IMR-90 (cell line): ENCODE data around the gene AXIN1. TPM values are rescaled to one million over a fixed set of nuclear protein-coding genes. Genes with fewer than 3 reads are reported as not detected.

Source experiments
- ATAC-seq: fragments of 200-7000 bp; cut with Tn5 transposase; 2 replicates; pipeline ENCODE4 v1.9.1; 2020; ENCODE audit warnings: low read depth, mild to moderate bottlenecking, moderate library complexity
- BruUV-seq: library from RNA; stranded (reverse); fragments of 400-500 nt; replicated peaks from 2 replicates; lab custom pipeline; 2021; lab: Mats Ljungman, UMichigan
- CTCF ChIA-PET: fragments of 300-600 bp; formaldehyde crosslinking; extraction: SDS; loops from one replicate; lab custom pipeline; 2021; ENCODE audit warnings: antibody characterized with exemption; lab: Yijun Ruan, JAX
- POLR2A ChIA-PET: fragments of 300-600 bp; sonication (Branson Sonifier 250); formaldehyde crosslinking; loops from one replicate; lab custom pipeline; 2022; ENCODE audit warnings: antibody characterized with exemption; ENCODE audit not compliant: unreplicated experiment; lab: Charles Lee
- DNase-seq: peaks from one replicate; pipeline ENCODE4 v3.0.0; 2013
- H2AFZ ChIP-seq: replicated peaks from 2 replicates; pipeline ENCODE3; 2013; ENCODE audit warnings: low read length, mild to moderate bottlenecking; ENCODE audit not compliant: poor library complexity
- H2AK5ac ChIP-seq: 2 replicates; pipeline ENCODE4 v1.6.1; 2013; ENCODE audit warnings: low read depth, low read length, inconsistent platforms
- H2AK9ac ChIP-seq: replicated peaks from 2 replicates; pipeline ENCODE3; 2013; ENCODE audit warnings: mild to moderate bottlenecking, low read depth, low read length, moderate library complexity; ENCODE audit not compliant: poor library complexity
- H2BK120ac ChIP-seq: 2 replicates; pipeline ENCODE4 v1.6.1; 2013; ENCODE audit warnings: low read depth, low read length, inconsistent platforms
- H2BK15ac ChIP-seq: 3 replicates; pipeline ENCODE4 v1.6.1; 2013; ENCODE audit warnings: low read depth, low read length, inconsistent platforms
- H2BK20ac ChIP-seq: 2 replicates; pipeline ENCODE4 v1.6.1; 2013; ENCODE audit warnings: low read depth, mild to moderate bottlenecking, inconsistent platforms, low read length, moderate library complexity
- H2BK5ac ChIP-seq: 2 replicates; pipeline ENCODE4 v1.6.1; 2013; ENCODE audit warnings: mild to moderate bottlenecking, low read depth, low read length, inconsistent platforms; ENCODE audit not compliant: poor library complexity, severe bottlenecking
- H3K14ac ChIP-seq: replicated peaks from 2 replicates; pipeline ENCODE4 v1.6.1; 2013; ENCODE audit warnings: low read depth, low read length, inconsistent platforms
- H3K18ac ChIP-seq: 2 replicates; pipeline ENCODE4 v1.6.1; 2013; ENCODE audit warnings: low read depth, low read length, control low read depth
- H3K23ac ChIP-seq: 2 replicates; pipeline ENCODE4 v1.6.1; 2013; ENCODE audit warnings: low read depth, low read length, inconsistent platforms
- H3K27ac ChIP-seq: 2 replicates; pipeline ENCODE4 v1.5.1; 2013; ENCODE audit warnings: mild to moderate bottlenecking, control low read depth, low read length; ENCODE audit not compliant: insufficient read depth
- H3K27me3 ChIP-seq: 2 replicates; pipeline ENCODE4 v1.6.1; 2013; ENCODE audit warnings: low read length; ENCODE audit not compliant: control insufficient read depth, insufficient read depth
- H3K36me3 ChIP-seq: 2 replicates; pipeline ENCODE4 v1.6.1; 2013; ENCODE audit warnings: low read length, mixed read lengths; ENCODE audit not compliant: control insufficient read depth, insufficient read depth
- H3K4ac ChIP-seq: 2 replicates; pipeline ENCODE4 v1.6.1; 2013; ENCODE audit warnings: low read depth, low read length, inconsistent platforms
- H3K4me1 ChIP-seq: 2 replicates; pipeline ENCODE4 v1.6.1; 2013; ENCODE audit warnings: low read length, mixed read lengths; ENCODE audit not compliant: control insufficient read depth, insufficient read depth
- H3K4me2 ChIP-seq: 2 replicates; pipeline ENCODE4 v1.6.1; 2013; ENCODE audit warnings: low read depth, mild to moderate bottlenecking, control low read depth, low read length, moderate library complexity
- H3K4me3 ChIP-seq: 2 replicates; pipeline ENCODE4 v1.5.1; 2013; ENCODE audit warnings: low read depth, mild to moderate bottlenecking, control low read depth, low read length, moderate library complexity; ENCODE audit not compliant: insufficient read depth
- H3K56ac ChIP-seq: 2 replicates; pipeline ENCODE4 v1.6.1; 2013; ENCODE audit warnings: low read length, inconsistent platforms; ENCODE audit not compliant: insufficient read depth; ENCODE audit errors: extremely low read depth
- H3K79me1 ChIP-seq, 2 experiments: 2 replicates each; pipeline ENCODE4 v1.6.1; 2013; ENCODE audit warnings: low read length in 2 of 2, inconsistent platforms in 1 of 2, low read depth in 1 of 2
- H3K9ac ChIP-seq: 2 replicates; pipeline ENCODE4 v1.6.1; 2013; ENCODE audit warnings: low read depth, low read length, control low read depth
- H3K9me1 ChIP-seq: 2 replicates; pipeline ENCODE4 v1.6.1; 2013; ENCODE audit warnings: low read length, inconsistent platforms; ENCODE audit not compliant: insufficient read depth
- H3K9me3 ChIP-seq: 2 replicates; pipeline ENCODE4 v1.6.1; 2013; ENCODE audit warnings: low read length; ENCODE audit not compliant: control insufficient read depth, insufficient read depth
- H4K20me1 ChIP-seq: 2 replicates; pipeline ENCODE4 v1.6.1; 2013; ENCODE audit warnings: low read length, inconsistent platforms; ENCODE audit not compliant: insufficient read depth
- H4K5ac ChIP-seq: 2 replicates; pipeline ENCODE4 v1.6.1; 2013; ENCODE audit warnings: mild to moderate bottlenecking, low read depth, low read length, control low read depth
- H4K8ac ChIP-seq, 2 experiments: 2 replicates each; pipeline ENCODE4 v1.6.1; 2013; ENCODE audit warnings: low read depth in 2 of 2, low read length in 2 of 2, control low read depth in 1 of 2, inconsistent platforms in 1 of 2
- H4K91ac ChIP-seq: 2 replicates; pipeline ENCODE4 v1.6.1; 2013; ENCODE audit warnings: low read depth, low read length, inconsistent platforms; ENCODE audit not compliant: insufficient read depth
- BHLHE40 ChIP-seq: fragments of 150-350 bp; IDR thresholded peaks from 2 replicates; pipeline ENCODE4 v1.6.1; 2016; ENCODE audit warnings: mild to moderate bottlenecking, low read depth, low read length
- CEBPB ChIP-seq: IDR thresholded peaks from 2 replicates; pipeline ENCODE4 v1.6.1; 2012; ENCODE audit warnings: low read depth, low read length, improper control_type of control experiment
- CHD1 ChIP-seq: IDR thresholded peaks from 2 replicates; pipeline ENCODE4 v1.6.1; 2012; ENCODE audit warnings: low read depth, low read length, improper control_type of control experiment
- FOS ChIP-seq: fragments of 150-350 bp; IDR thresholded peaks from 2 replicates; pipeline ENCODE4 v1.6.1; 2016; ENCODE audit warnings: low read depth, low read length
- MAFK ChIP-seq: IDR thresholded peaks from 2 replicates; pipeline ENCODE4 v1.6.1; 2012; ENCODE audit warnings: low read depth, low read length, improper control_type of control experiment
- MAZ ChIP-seq: IDR thresholded peaks from 2 replicates; pipeline ENCODE4 v1.6.1; 2012; ENCODE audit warnings: low read depth, mild to moderate bottlenecking, low read length, improper control_type of control experiment, moderate library complexity, borderline replicate concordance
- MXI1 ChIP-seq: IDR thresholded peaks from 2 replicates; pipeline ENCODE4 v1.6.1; 2012; ENCODE audit warnings: low read depth, mild to moderate bottlenecking, low read length, moderate library complexity, borderline replicate concordance
- POLR2A ChIP-seq: IDR thresholded peaks from 2 replicates; pipeline ENCODE4 v1.6.1; 2012; ENCODE audit warnings: mild to moderate bottlenecking, low read depth, low read length
- RCOR1 ChIP-seq: IDR thresholded peaks from 2 replicates; pipeline ENCODE4 v1.6.1; 2012; ENCODE audit warnings: mild to moderate bottlenecking, low read length, improper control_type of control experiment; ENCODE audit not compliant: insufficient replicate concordance
- RFX5 ChIP-seq: IDR thresholded peaks from 2 replicates; pipeline ENCODE4 v1.8.0; 2012; ENCODE audit warnings: low read depth, mild to moderate bottlenecking, low read length, moderate library complexity
- SMC3 ChIP-seq: fragments of 150-350 bp; IDR thresholded peaks from 2 replicates; pipeline ENCODE4 v1.6.1; 2016; ENCODE audit warnings: low read depth, mild to moderate bottlenecking, antibody characterized with exemption, low read length, moderate library complexity
- WGBS, 2 experiments: methylation state at CpG; one replicate each; pipeline versions ENCODE4 v1.1.5 to v1.1.7; 2013; ENCODE audit warnings: missing lambda C conversion rate in 2 of 2; ENCODE audit not compliant: insufficient read length in 1 of 2; ENCODE audit errors: extremely low coverage in 2 of 2; 5-methylcytosine and 5-hydroxymethylcytosine counted together
- dilution Hi-C: fragments of 300-500 bp; cut with HindIII; formaldehyde crosslinking; loops from one replicate; pipeline ENCODE4 v1.14.3; 2018; ENCODE audit warnings: low sequenced_read_pairs; ENCODE audit not compliant: unreplicated experiment
- in situ Hi-C: fragments of 300-500 bp; cut with MboI; formaldehyde crosslinking; loops from 3 replicates; pipeline ENCODE4 v1.14.3; 2019; ENCODE audit warnings: low sequenced_read_pairs, inconsistent platforms, mixed read lengths
- intact Hi-C: fragments of 100-400 bp; cut with micrococcal nuclease; formaldehyde crosslinking; loops from 2 replicates; pipeline ENCODE4 v1.10.0; 2022
- polyA plus RNA-seq, 3 experiments: library from polyadenylated mRNA; depleted of rRNA; stranded (reverse); fragments of >200 nt; gene quantifications; 2 replicates each; pipeline ENCODE4 v1.2.3, GENCODE V29; 2012; ENCODE audit warnings: low replicate concordance in 1 of 3
- total RNA-seq: library from RNA; depleted of rRNA; stranded (reverse); fragments of >200 nt; gene quantifications from 2 replicates; pipeline ENCODE4 v1.2.3, GENCODE V29; 2012
- TF ChIP-seq, protein P1 (sequence below): fragments of 150-350 bp; IDR thresholded peaks from 2 replicates; pipeline ENCODE4 v1.6.1; 2017; ENCODE audit warnings: mild to moderate bottlenecking, antibody characterized with exemption, low read length, low read depth
- TF ChIP-seq, protein P2 (sequence below): fragments of 150-350 bp; IDR thresholded peaks from 2 replicates; pipeline ENCODE4 v1.6.1; 2016; ENCODE audit warnings: low read depth, mild to moderate bottlenecking, low read length, moderate library complexity, borderline replicate concordance

Gene AXIN1
- total and polyA plus RNA-seq, 2 of the 4 experiments (the other 2 are of a cell fraction) = 10.9 to 14.2 TPM

DNA sequence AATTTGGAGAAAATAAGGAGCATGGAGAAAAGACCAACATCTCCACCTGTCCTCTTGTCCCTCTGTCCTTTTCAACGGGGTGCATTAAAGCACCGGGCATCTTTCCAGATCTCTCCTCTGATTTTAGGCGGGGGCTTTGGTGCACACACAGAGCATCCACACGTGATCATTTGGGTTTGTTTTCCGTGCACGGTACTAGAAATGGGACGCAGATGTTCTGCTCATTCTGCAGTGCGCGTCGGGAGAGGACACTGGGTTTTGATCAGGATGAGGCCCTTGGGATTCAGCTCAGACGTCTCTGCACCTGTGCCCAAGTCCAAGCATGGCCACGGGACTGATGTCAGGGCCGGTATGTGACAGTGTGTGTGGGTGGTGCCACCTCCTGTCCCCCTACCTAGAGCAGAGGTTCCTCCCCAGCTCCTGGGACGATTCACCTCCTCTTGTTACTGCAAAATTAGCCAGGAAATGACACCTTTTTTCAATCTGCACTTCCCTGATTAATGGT is 37.7 kb downstream of the AXIN1 start:
- CTCF ChIA-PET = no interaction called here

More for the DNA sequence above, 37.7 kb downstream of the AXIN1 start:
- Histone ChIP-seq H4K91ac (no peak overlapping the region), H3K36me3 (peaks cover 37% of the 10 kb centered on the region), H2AFZ (no peak overlapping the region), H3K27me3 (no peaks in the 10 kb centered on the region), H3K18ac (no peak overlapping the region), H3K79me1 (peaks cover 32 to 52% of the 10 kb centered on the region in 2 experiments), H3K9ac (no peak overlapping the region), H3K9me3 (no peaks in the 10 kb centered on the region), H2AK5ac (no peak overlapping the region), H2AK9ac (no peak overlapping the region), H3K4me2 (no peak overlapping the region), H3K27ac (no peak overlapping the region), H2BK15ac (no peak overlapping the region), H3K4me1 (no peaks in the 10 kb centered on the region), H2BK20ac (no peak overlapping the region), H3K14ac (no peak overlapping the region), H3K56ac (no peak overlapping the region), H2BK5ac (no peak overlapping the region), H3K9me1 (no peaks in the 10 kb centered on the region; the same call in 1 of the 2 replicates), H3K4me3 (no peak overlapping the region), H4K8ac (no peak overlapping the region), H2BK120ac (no peak overlapping the region), H4K20me1 (peaks cover 36% of the 10 kb centered on the region), H4K5ac (no peak overlapping the region), H3K23ac (no peak overlapping the region), H3K4ac (no peak overlapping the region)
- dilution Hi-C loops (no loop called here), in situ Hi-C loops (no loop called here), intact Hi-C loops (no loop called here)
- TF ChIP-seq CHD1 (no peak), MAZ (no peak), RFX5 (no peak), POLR2A (no peak), RCOR1 (no peak), CEBPB (no peak), BHLHE40 (no peak), FOS (no peak), SMC3 (no peak), MAFK (no peak), MXI1 (no peak)
- TF ChIP-seq, protein P1, sequence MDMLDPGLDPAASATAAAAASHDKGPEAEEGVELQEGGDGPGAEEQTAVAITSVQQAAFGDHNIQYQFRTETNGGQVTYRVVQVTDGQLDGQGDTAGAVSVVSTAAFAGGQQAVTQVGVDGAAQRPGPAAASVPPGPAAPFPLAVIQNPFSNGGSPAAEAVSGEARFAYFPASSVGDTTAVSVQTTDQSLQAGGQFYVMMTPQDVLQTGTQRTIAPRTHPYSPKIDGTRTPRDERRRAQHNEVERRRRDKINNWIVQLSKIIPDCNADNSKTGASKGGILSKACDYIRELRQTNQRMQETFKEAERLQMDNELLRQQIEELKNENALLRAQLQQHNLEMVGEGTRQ = no peak
- TF ChIP-seq, protein P2, sequence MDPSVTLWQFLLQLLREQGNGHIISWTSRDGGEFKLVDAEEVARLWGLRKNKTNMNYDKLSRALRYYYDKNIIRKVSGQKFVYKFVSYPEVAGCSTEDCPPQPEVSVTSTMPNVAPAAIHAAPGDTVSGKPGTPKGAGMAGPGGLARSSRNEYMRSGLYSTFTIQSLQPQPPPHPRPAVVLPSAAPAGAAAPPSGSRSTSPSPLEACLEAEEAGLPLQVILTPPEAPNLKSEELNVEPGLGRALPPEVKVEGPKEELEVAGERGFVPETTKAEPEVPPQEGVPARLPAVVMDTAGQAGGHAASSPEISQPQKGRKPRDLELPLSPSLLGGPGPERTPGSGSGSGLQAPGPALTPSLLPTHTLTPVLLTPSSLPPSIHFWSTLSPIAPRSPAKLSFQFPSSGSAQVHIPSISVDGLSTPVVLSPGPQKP = no peak
- BruUV-seq = no TSS peak
- no peak for ATAC-seq
- POLR2A ChIA-PET = no interaction called here
- WGBS, 2 experiments = 90% methylated on average over 10 of the region's 14 CpGs; no CpG with 5 or more reads in 1 of the 2 experiments
- DNase-seq = no peak
